Kidney epithelial cell (primary cell): ENCODE data around the gene ACSL3. TPM values are rescaled to one million over a fixed set of nuclear protein-coding genes. Genes with fewer than 3 reads are reported as not detected.

Experiments used
- DNase-seq: peaks from one replicate; pipeline ENCODE4 v3.0.0-alpha.2; 2010; ENCODE audit warnings: low read depth
- H3K27me3 ChIP-seq: 2 replicates; pipeline ENCODE4 v1.6.0; 2011; ENCODE audit warnings: low read length; ENCODE audit not compliant: control insufficient read depth, insufficient read depth
- H3K36me3 ChIP-seq: 2 replicates; pipeline ENCODE4 v1.5.1; 2011; ENCODE audit warnings: low read length; ENCODE audit not compliant: control insufficient read depth, insufficient read depth
- H3K4me3 ChIP-seq: 2 replicates; pipeline ENCODE4 v1.5.1; 2011; ENCODE audit warnings: low read depth, mild to moderate bottlenecking, control low read depth, low read length
- total RNA-seq: library from RNA; depleted of rRNA; stranded (reverse); fragments of >200 nt; gene quantifications from 2 replicates; pipeline ENCODE4 v1.2.3, GENCODE V29; 2015
- TF ChIP-seq, protein P1 (sequence below): IDR thresholded peaks from 2 replicates; pipeline ENCODE4 v1.5.1; 2011; ENCODE audit warnings: mild to moderate bottlenecking, moderate library complexity, low read length, control low read depth, inconsistent platforms; ENCODE audit not compliant: insufficient read depth, poor library complexity, severe bottlenecking

ACSL3 gene
- total RNA-seq, 1 donor from 2014 or later, result 98.6 TPM

GRCh38 chr2:222965555-222965954, 104.7 kb downstream of the ACSL3 start:
- DNase-seq, result no peak
- no peaks in the 10 kb centered on the region for H3K27me3 ChIP-seq
- TF ChIP-seq, protein P1, sequence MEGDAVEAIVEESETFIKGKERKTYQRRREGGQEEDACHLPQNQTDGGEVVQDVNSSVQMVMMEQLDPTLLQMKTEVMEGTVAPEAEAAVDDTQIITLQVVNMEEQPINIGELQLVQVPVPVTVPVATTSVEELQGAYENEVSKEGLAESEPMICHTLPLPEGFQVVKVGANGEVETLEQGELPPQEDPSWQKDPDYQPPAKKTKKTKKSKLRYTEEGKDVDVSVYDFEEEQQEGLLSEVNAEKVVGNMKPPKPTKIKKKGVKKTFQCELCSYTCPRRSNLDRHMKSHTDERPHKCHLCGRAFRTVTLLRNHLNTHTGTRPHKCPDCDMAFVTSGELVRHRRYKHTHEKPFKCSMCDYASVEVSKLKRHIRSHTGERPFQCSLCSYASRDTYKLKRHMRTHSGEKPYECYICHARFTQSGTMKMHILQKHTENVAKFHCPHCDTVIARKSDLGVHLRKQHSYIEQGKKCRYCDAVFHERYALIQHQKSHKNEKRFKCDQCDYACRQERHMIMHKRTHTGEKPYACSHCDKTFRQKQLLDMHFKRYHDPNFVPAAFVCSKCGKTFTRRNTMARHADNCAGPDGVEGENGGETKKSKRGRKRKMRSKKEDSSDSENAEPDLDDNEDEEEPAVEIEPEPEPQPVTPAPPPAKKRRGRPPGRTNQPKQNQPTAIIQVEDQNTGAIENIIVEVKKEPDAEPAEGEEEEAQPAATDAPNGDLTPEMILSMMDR, result no peak
- H3K4me3 ChIP-seq, result no peak overlapping the region
- no peaks in the 10 kb centered on the region for H3K36me3 ChIP-seq

DNA sequence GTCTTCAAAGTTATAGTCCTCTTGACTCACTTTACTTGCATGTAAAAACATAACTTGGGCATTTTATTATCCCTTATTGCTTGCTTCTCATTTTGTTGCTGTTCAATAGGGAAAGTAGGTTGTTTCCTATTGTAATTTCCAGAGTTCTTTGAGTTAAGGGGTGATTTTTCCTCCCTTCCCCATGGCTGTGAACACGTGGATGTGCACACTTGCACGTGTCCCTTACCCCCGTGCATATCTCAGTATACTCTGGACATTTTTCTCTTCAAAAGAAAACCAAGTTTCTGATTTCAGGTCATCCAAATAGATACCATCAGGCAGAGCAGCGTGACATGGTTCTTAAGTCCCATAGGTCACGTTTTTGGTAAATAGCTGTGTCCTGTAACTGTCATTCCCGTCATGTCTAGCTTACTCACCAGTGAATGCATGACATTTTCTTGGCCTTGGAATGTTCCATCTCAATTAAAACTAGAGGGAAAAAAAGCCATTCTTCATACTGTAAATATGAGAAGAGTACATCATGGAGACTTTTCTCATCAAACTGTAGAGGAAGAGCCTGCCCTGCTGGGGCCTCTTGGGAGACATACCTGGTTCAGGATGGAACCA, 107.8 kb downstream of the ACSL3 start:
- TF ChIP-seq, protein P1, result no peak
- Histone ChIP-seq H3K36me3 (no peaks in the 10 kb centered on the region), H3K4me3 (no peak overlapping the region), H3K27me3 (no peaks in the 10 kb centered on the region)
- no peak for DNase-seq

DNA sequence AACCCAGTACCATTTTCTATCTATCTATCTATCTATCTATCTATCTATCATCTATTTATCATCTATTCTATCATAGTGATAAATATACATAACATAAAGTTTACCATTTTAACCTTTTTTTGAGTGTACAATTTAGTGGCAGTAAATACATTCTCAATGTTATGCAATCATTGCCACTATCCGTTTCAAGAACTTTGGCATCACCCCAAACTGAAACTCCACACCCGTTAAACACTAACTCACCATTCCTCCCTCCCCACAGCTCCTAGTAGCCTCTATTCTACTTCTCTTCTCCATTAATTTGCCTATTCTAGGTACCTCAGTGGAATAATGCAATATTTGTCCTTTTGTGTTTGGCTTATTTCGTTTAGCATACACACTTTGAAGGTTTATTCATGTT, 108.7 kb downstream of the ACSL3 start:
- H3K4me3 ChIP-seq, result no peak overlapping the region
- TF ChIP-seq, protein P1, result no peak
- no peaks in the 10 kb centered on the region for H3K27me3 ChIP-seq
- no peaks in the 10 kb centered on the region for H3K36me3 ChIP-seq
- DNase-seq, result no peak

DNA sequence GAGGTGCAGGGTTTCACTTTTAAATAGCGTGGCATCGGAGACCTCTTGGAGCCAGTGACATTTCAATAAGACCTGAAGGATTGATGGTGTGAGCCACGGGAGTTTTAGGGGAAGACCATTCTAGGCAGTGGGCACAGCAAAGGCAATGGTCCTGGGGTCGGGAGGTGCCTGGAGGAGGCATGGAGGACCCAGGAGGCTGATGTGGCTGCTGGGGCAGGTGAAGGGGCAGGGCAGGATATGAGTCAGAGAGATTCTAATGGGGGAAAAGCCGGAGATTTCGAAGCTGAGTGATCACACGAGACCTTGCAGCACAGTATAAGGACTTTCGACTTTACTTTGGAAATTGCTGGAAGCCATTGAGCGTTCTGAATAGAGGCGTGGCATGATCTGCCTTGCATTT, 111.6 kb downstream of the ACSL3 start:
- no peak overlapping the region for H3K4me3 ChIP-seq
- H3K36me3 ChIP-seq, result no peaks in the 10 kb centered on the region
- no peak for DNase-seq
- H3K27me3 ChIP-seq, result no peaks in the 10 kb centered on the region
- TF ChIP-seq, protein P1, result no peak

- H3K36me3 ChIP-seq, result no peaks in the 10 kb centered on the region
- no peak overlapping the region for H3K4me3 ChIP-seq
- no peaks in the 10 kb centered on the region for H3K27me3 ChIP-seq
- TF ChIP-seq, protein P1, result no peak
- no peak for DNase-seq
Observed at GRCh38 chr2:222973237-222973636, 112.4 kb downstream of the ACSL3 start.

DNA sequence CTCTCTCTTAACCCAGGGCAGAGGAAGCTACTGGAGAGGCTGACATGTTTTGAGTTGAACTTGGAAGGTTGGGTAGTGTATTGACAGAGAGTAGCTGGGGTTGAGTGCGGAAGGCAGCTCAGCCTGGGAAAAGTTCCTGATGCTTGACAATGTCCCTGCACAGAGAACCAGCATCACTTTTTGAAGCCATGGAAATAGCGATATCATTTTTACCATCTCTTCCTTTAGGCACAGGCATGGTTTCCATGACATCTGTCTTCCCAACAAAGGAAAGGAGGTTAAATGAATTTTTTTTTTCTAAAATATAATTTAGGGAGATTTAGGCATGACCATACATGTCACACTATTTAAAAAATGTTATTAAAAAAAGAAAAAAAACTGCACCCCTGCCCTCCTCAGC, 112.9 kb downstream of the ACSL3 start:
- H3K27me3 ChIP-seq, result no peaks in the 10 kb centered on the region
- DNase-seq, result no peak
- H3K36me3 ChIP-seq, result no peaks in the 10 kb centered on the region
- no peak overlapping the region for H3K4me3 ChIP-seq
- TF ChIP-seq, protein P1, result no peak
